Astrocyte (in vitro differentiated cells and primary cell): Measurements from ENCODE around the gene VGLL4. TPM values are rescaled to one million over a fixed set of nuclear protein-coding genes. Genes with fewer than 3 reads are reported as not detected.

ENCODE experiments used
- DNase-seq: peaks from one replicate; pipeline ENCODE4 v3.0.0-alpha.2; 2010; ENCODE audit warnings: low read depth
- FAIRE-seq: peaks from 2 replicates; lab custom pipeline; 2011; peaks lifted over from hg19 to GRCh38; lab: Jason Lieb, UNC
- H2AFZ ChIP-seq: 2 replicates; pipeline ENCODE4 v1.6.0; 2012; ENCODE audit warnings: low read depth, low read length, inconsistent platforms
- H3K27ac ChIP-seq: 2 replicates; pipeline ENCODE4 v1.5.1; 2011; ENCODE audit warnings: low read depth, low read length, inconsistent platforms
- H3K27me3 ChIP-seq: 2 replicates; pipeline ENCODE4 v1.6.0; 2011; ENCODE audit warnings: low read length, inconsistent platforms; ENCODE audit not compliant: insufficient read depth
- H3K36me3 ChIP-seq: 2 replicates; pipeline ENCODE4 v1.5.1; 2011; ENCODE audit warnings: low read length, inconsistent platforms; ENCODE audit not compliant: insufficient read depth
- H3K4me1 ChIP-seq: 2 replicates; pipeline ENCODE4 v1.5.1; 2011; ENCODE audit warnings: low read length, inconsistent platforms; ENCODE audit not compliant: insufficient read depth
- H3K4me2 ChIP-seq: 2 replicates; pipeline ENCODE4 v1.6.0; 2012; ENCODE audit warnings: low read length, inconsistent platforms
- H3K4me3 ChIP-seq: 2 replicates; pipeline ENCODE4 v1.5.1; 2011; ENCODE audit warnings: low read depth, mild to moderate bottlenecking, low read length, inconsistent platforms; ENCODE audit not compliant: insufficient read depth
- H3K79me2 ChIP-seq: 2 replicates; pipeline ENCODE4 v1.6.0; 2012; ENCODE audit warnings: mild to moderate bottlenecking, low read length, inconsistent platforms; ENCODE audit not compliant: insufficient read depth
- H3K9ac ChIP-seq: 2 replicates; pipeline ENCODE4 v1.6.0; 2012; ENCODE audit warnings: mild to moderate bottlenecking, low read length, inconsistent platforms
- H3K9me3 ChIP-seq: 2 replicates; pipeline ENCODE4 v1.5.1; 2012; ENCODE audit warnings: low read depth, mild to moderate bottlenecking, low read length, inconsistent platforms; ENCODE audit not compliant: insufficient read depth
- H4K20me1 ChIP-seq: 2 replicates; pipeline ENCODE4 v1.6.0; 2012; ENCODE audit warnings: low read length, inconsistent platforms; ENCODE audit not compliant: insufficient read depth
- H3K27ac Mint-ChIP-seq: one replicate; pipeline ENCODE4 v1.8.0; 2021; ENCODE audit warnings: mild to moderate bottlenecking, mixed read lengths; ENCODE audit not compliant: unreplicated experiment
- H3K27me3 Mint-ChIP-seq: one replicate; pipeline ENCODE4 v1.8.0; 2021; ENCODE audit warnings: low read depth, mixed read lengths; ENCODE audit not compliant: unreplicated experiment
- H3K36me3 Mint-ChIP-seq: one replicate; pipeline ENCODE4 v1.8.0; 2021; ENCODE audit warnings: low read depth, mixed read lengths; ENCODE audit not compliant: unreplicated experiment
- H3K4me1 Mint-ChIP-seq: one replicate; pipeline ENCODE4 v1.8.0; 2021; ENCODE audit warnings: low read depth, mixed read lengths; ENCODE audit not compliant: unreplicated experiment
- H3K4me3 Mint-ChIP-seq: one replicate; pipeline ENCODE4 v1.8.0; 2021; ENCODE audit warnings: mild to moderate bottlenecking, moderate library complexity, mixed read lengths; ENCODE audit not compliant: unreplicated experiment
- H3K9me3 Mint-ChIP-seq: one replicate; pipeline ENCODE4 v1.8.0; 2021; ENCODE audit warnings: mild to moderate bottlenecking, mixed read lengths; ENCODE audit not compliant: unreplicated experiment
- EZH2 ChIP-seq: IDR thresholded peaks from 2 replicates; pipeline ENCODE4 v1.6.1; 2012; ENCODE audit warnings: mild to moderate bottlenecking, low read length, inconsistent platforms; ENCODE audit not compliant: insufficient read depth
- total RNA-seq: library from RNA; stranded (reverse); gene quantifications from 2 replicates; pipeline ENCODE4 v1.2.1, GENCODE V29; 2021
- TF ChIP-seq, protein P1 (sequence below): IDR thresholded peaks from 2 replicates; pipeline ENCODE4 v1.5.1; 2011; ENCODE audit warnings: low read depth, mild to moderate bottlenecking, inconsistent platforms, low read length, moderate library complexity; ENCODE audit not compliant: insufficient read depth

VGLL4 gene
- total RNA-seq, 1 donor from 2014 or later: 70.3 TPM

DNA sequence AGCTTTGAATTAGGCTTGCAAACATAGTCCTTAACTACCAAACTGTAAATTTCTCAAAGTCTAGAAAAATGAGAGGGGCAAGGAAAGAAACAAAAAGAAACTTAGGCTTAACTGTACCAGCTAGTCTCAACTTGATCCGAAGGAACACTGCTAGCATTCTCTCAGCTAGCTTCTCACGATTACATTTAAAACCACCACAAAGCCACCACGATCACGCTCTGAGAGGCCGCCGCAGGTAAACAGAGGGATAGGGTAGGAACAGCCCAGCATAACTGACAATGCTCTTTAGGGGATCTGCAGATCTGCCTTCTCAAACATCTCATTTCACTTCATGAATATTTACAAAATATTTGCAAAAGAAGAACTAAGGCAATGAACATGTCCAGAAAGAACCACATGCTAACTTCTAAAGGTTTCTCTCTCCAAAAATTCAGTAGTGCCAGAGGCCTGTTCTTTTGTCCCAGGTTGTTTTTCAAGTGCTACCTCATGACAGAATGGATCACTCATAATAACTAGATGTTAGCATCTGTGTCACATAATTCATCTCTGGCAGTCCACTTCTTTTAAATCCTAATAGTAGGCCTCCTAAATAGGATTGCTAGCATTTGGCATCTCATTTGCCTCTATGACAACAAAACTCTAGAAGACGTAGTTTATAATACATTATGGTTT, 18.9 kb downstream of the VGLL4 start:
- H3K4me1 ChIP-seq: peaks cover 6% of the 10 kb centered on the region
- H3K9ac ChIP-seq: no peak overlapping the region
- FAIRE-seq (no peak), DNase-seq (no peak)
- peak overlapping the region; percentile 0 for H3K4me3 Mint-ChIP-seq
- H3K27me3 Mint-ChIP-seq: no peaks in the 10 kb centered on the region
- no peak overlapping the region for H2AFZ ChIP-seq
- H3K27ac Mint-ChIP-seq: peak overlapping the region; percentile 92
- TF ChIP-seq, protein P1, sequence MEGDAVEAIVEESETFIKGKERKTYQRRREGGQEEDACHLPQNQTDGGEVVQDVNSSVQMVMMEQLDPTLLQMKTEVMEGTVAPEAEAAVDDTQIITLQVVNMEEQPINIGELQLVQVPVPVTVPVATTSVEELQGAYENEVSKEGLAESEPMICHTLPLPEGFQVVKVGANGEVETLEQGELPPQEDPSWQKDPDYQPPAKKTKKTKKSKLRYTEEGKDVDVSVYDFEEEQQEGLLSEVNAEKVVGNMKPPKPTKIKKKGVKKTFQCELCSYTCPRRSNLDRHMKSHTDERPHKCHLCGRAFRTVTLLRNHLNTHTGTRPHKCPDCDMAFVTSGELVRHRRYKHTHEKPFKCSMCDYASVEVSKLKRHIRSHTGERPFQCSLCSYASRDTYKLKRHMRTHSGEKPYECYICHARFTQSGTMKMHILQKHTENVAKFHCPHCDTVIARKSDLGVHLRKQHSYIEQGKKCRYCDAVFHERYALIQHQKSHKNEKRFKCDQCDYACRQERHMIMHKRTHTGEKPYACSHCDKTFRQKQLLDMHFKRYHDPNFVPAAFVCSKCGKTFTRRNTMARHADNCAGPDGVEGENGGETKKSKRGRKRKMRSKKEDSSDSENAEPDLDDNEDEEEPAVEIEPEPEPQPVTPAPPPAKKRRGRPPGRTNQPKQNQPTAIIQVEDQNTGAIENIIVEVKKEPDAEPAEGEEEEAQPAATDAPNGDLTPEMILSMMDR: no peak
- TF ChIP-seq EZH2: no peak
- H3K4me2 ChIP-seq: peak overlapping the region; percentile 7
- H3K27me3 ChIP-seq: no peaks in the 10 kb centered on the region
- H3K27ac ChIP-seq: no peak overlapping the region
- H3K36me3 ChIP-seq: no peaks in the 10 kb centered on the region
- H3K4me1 Mint-ChIP-seq: peaks cover 53% of the 10 kb centered on the region
- peaks cover 100% of the 10 kb centered on the region for H3K79me2 ChIP-seq
- peaks cover 17% of the 10 kb centered on the region for H3K36me3 Mint-ChIP-seq
- peaks cover 98% of the 10 kb centered on the region for H4K20me1 ChIP-seq
- H3K9me3 ChIP-seq: no peaks in the 10 kb centered on the region
- peaks cover 1% of the 10 kb centered on the region for H3K9me3 Mint-ChIP-seq
- no peak overlapping the region for H3K4me3 ChIP-seq

DNA sequence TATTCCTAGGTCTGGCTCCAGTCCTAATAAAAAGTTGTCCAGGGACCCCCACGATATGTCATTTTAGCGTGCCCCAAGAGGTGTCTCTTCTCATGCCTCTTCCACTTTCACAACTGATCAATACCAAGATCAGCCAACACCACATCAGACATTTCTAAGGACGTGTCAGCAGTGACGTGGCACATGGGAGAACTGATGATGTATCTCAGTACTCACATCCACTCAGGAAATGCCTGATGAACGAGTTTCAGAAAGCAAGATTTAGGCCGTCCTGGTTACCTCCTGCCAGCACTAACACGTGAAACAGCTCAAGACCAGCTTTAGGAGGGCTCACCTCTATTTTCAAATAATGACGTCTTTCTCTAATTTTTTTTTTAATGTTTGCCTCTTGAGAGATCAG, 19.6 kb downstream of the VGLL4 start:
- no peak for DNase-seq

More for the DNA sequence above, 19.6 kb downstream of the VGLL4 start:
- Mint-ChIP-seq H3K27ac (peak overlapping the region; percentile 92), H3K36me3 (peaks cover 17% of the 10 kb centered on the region), H3K4me1 (peaks cover 57% of the 10 kb centered on the region), H3K27me3 (no peaks in the 10 kb centered on the region), H3K9me3 (peaks cover 1% of the 10 kb centered on the region), H3K4me3 (peak overlapping the region; percentile 23)
- Histone ChIP-seq H3K4me1 (peaks cover 5% of the 10 kb centered on the region), H3K4me2 (peak overlapping the region; percentile 7), H3K27ac (peak overlapping the region; percentile 7), H4K20me1 (peaks cover 98% of the 10 kb centered on the region), H3K79me2 (peaks cover 100% of the 10 kb centered on the region), H3K36me3 (no peaks in the 10 kb centered on the region), H2AFZ (no peak overlapping the region), H3K9me3 (no peaks in the 10 kb centered on the region), H3K27me3 (no peaks in the 10 kb centered on the region), H3K9ac (no peak overlapping the region), H3K4me3 (no peak overlapping the region)
- no peak for FAIRE-seq
- TF ChIP-seq, protein P1: no peak
- no peak for TF ChIP-seq EZH2
